Erythroblast (primary cell): Measurements from ENCODE around the gene AGBL4.

Source experiments
- GATA1 ChIP-seq: IDR thresholded peaks from 2 replicates; pipeline ENCODE4 v1.6.1; 2011; ENCODE audit warnings: low read depth, mild to moderate bottlenecking, control low read depth, low read length, moderate library complexity
- POLR2A ChIP-seq: IDR thresholded peaks from 2 replicates; pipeline ENCODE4 v1.6.1; 2011; ENCODE audit warnings: mild to moderate bottlenecking, low read length

DNA sequence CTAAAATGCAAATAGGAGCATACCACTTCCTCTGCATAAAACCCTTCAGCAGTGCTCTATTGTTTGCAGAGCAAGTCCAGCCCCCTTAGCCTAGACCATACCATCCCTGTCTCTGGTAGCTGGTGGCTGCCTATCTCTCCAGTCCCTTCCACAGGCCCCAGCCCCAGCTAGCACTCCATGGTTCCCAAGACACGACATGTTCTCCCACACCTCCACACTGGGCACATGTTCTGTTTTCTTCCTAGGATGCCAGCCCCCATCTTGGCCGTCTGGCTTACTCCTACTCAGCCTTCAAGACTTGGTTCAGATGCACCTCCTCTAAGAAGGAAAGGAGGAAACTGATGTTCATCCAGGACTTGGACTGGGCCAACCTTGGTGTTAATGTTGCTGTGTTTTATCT, 1355.4 kb downstream of the AGBL4 start:
- TF ChIP-seq POLR2A = no peak
- TF ChIP-seq GATA1 = no peak
